ENCODE data around the gene MYOM3. TPM values are rescaled to one million over a fixed set of nuclear protein-coding genes. Genes with fewer than 3 reads are reported as not detected.

Gene MYOM3
- total and polyA plus RNA-seq, 2 of the 13 experiments (the other 11 are each of a cell fraction or from before 2014, with no cell fraction given) = 5.8 to 15.3 TPM

DNA sequence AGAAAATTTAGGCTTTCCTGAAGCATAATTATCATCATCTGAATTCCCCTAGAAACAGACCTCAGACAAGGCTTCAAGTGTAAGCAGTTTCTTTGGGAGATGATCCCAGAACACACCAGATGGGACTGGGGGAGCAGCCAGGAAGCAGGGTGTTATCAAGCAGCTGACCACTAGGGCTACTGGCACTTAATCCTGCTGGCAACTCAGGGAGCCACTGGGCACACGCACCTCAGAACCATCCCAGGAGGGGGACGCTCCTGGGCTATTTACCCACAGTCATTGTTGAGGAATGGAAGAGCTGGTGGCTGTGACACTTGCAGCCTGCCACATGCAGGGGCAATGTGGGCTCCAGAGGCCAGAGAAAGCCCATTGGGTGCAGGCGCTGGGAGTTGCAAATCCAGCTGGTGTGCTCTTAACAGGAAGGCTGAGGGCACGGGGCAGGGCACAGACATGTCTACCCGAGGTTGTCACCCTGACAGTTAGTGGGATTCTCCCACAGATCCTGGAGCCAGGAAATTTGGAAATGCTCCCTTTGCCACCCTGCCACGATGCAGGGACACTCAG, 46.1 kb upstream of the MYOM3 start:
- in situ Hi-C loops (cut with HindIII; ENCODE audit: extremely low pct_ligation_motif_present, low pct_unique_long_range_greater_than_20kb) (no loop called here), intact Hi-C loops (cut with micrococcal nuclease; ENCODE audit: unreplicated experiment) (no loop called here)
- H3K4me3 ChIP-seq (replicated peaks in 1 of 3; ENCODE audit: insufficient read depth in 1 of 3, low read depth in 2 of 3, low read length in 3 of 3) = no peak overlapping the region
- CTCF ChIA-PET (ENCODE audit: low intra/inter-chr PET ratio, low total read pairs) = interaction anchor here (0.5 kb wide), 1 partner anchor 383 kb away, joined by 3 read pairs; no protein-coding TSS in a partner anchor
- no peak for DNase-seq (ENCODE audit: low spot score)
- no TSS peak for BruUV-seq (replicated peaks)
- H4K20me1 ChIP-seq (ENCODE audit: insufficient read depth, low read length) = no peaks in the 10 kb centered on the region
- no peak overlapping the region for H3K27ac ChIP-seq (ENCODE audit: extremely low read length, insufficient read depth, low read length)
- H3K27me3 ChIP-seq (ENCODE audit: control insufficient read depth in 1 of 2, insufficient read depth in 2 of 2, low read length in 2 of 2) = no peaks in the 10 kb centered on the region
- no peaks in the 10 kb centered on the region for H3K79me2 ChIP-seq (ENCODE audit: insufficient read depth, low read length)
- FAIRE-seq = no peak
- H3K9ac ChIP-seq (ENCODE audit: insufficient read depth, low read depth, low read length) = no peak overlapping the region
- peak; percentile 68 for ATAC-seq
- no peak overlapping the region for H2AFZ ChIP-seq (ENCODE audit: low read length)
- H3K4me2 ChIP-seq (ENCODE audit: low read depth, low read length) = no peak overlapping the region
- H3K36me3 ChIP-seq (replicated peaks in 1 of 2; ENCODE audit: control insufficient read depth in 1 of 2, insufficient read depth in 2 of 2, low read length in 2 of 2) = peaks cover 2 to 14% of the 10 kb centered on the region in 2 experiments; a peak in 4 of 5 replicates
- H3K9me3 ChIP-seq (ENCODE audit: low read length) = no peaks in the 10 kb centered on the region
- POLR2A ChIA-PET = interaction anchor here (1.0 kb wide), 1 partner anchor 29 kb away, joined by 3 read pairs; no protein-coding TSS in a partner anchor
- H3K4me1 ChIP-seq (ENCODE audit: insufficient read depth, low read length) = peaks cover 13% of the 10 kb centered on the region
- 60% methylated on average over 1 of the region's 6 CpGs for WGBS (ENCODE audit: low lambda C conversion rate)
- TF ChIP-seq ZNF703 (CRISPR knock-in tag; IDR thresholded peaks at IDR 0.05; ENCODE audit: borderline replicate concordance) = no peak
- no peak for TF ChIP-seq RBM22 (optimal IDR thresholded peaks at IDR 0.05; ENCODE audit: low read length)
- TF ChIP-seq, protein P1, sequence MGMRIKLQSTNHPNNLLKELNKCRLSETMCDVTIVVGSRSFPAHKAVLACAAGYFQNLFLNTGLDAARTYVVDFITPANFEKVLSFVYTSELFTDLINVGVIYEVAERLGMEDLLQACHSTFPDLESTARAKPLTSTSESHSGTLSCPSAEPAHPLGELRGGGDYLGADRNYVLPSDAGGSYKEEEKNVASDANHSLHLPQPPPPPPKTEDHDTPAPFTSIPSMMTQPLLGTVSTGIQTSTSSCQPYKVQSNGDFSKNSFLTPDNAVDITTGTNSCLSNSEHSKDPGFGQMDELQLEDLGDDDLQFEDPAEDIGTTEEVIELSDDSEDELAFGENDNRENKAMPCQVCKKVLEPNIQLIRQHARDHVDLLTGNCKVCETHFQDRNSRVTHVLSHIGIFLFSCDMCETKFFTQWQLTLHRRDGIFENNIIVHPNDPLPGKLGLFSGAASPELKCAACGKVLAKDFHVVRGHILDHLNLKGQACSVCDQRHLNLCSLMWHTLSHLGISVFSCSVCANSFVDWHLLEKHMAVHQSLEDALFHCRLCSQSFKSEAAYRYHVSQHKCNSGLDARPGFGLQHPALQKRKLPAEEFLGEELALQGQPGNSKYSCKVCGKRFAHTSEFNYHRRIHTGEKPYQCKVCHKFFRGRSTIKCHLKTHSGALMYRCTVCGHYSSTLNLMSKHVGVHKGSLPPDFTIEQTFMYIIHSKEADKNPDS (CRISPR knock-in tag; IDR thresholded peaks at IDR 0.05) = no peak
- no peak for TF ChIP-seq RELA (CRISPR knock-in tag; IDR thresholded peaks at IDR 0.05)
- TF ChIP-seq ZNF660 (CRISPR knock-in tag; IDR thresholded peaks at IDR 0.05; ENCODE audit: borderline replicate concordance, low read depth) = no peak
- TF ChIP-seq ZNF569 (CRISPR knock-in tag; IDR thresholded peaks at IDR 0.05; ENCODE audit: borderline replicate concordance) = no peak
- no peak for TF ChIP-seq ZNF264 (CRISPR knock-in tag; IDR thresholded peaks at IDR 0.05)
- TF ChIP-seq FIP1L1 (IDR thresholded peaks at IDR 0.05; ENCODE audit: borderline replicate concordance, insufficient read depth, low read depth, low read length) = no peak
- TF ChIP-seq, protein P2, sequence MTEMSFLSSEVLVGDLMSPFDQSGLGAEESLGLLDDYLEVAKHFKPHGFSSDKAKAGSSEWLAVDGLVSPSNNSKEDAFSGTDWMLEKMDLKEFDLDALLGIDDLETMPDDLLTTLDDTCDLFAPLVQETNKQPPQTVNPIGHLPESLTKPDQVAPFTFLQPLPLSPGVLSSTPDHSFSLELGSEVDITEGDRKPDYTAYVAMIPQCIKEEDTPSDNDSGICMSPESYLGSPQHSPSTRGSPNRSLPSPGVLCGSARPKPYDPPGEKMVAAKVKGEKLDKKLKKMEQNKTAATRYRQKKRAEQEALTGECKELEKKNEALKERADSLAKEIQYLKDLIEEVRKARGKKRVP (CRISPR knock-in tag; IDR thresholded peaks at IDR 0.05) = no peak
- no peak for TF ChIP-seq MXD4 (CRISPR knock-in tag; IDR thresholded peaks at IDR 0.05)
- TF ChIP-seq, protein P3, sequence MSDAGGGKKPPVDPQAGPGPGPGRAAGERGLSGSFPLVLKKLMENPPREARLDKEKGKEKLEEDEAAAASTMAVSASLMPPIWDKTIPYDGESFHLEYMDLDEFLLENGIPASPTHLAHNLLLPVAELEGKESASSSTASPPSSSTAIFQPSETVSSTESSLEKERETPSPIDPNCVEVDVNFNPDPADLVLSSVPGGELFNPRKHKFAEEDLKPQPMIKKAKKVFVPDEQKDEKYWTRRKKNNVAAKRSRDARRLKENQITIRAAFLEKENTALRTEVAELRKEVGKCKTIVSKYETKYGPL (CRISPR knock-in tag; IDR thresholded peaks at IDR 0.05) = no peak
- TF ChIP-seq MTF1 (CRISPR knock-in tag; IDR thresholded peaks at IDR 0.05) = no peak
- TF ChIP-seq, protein P4, sequence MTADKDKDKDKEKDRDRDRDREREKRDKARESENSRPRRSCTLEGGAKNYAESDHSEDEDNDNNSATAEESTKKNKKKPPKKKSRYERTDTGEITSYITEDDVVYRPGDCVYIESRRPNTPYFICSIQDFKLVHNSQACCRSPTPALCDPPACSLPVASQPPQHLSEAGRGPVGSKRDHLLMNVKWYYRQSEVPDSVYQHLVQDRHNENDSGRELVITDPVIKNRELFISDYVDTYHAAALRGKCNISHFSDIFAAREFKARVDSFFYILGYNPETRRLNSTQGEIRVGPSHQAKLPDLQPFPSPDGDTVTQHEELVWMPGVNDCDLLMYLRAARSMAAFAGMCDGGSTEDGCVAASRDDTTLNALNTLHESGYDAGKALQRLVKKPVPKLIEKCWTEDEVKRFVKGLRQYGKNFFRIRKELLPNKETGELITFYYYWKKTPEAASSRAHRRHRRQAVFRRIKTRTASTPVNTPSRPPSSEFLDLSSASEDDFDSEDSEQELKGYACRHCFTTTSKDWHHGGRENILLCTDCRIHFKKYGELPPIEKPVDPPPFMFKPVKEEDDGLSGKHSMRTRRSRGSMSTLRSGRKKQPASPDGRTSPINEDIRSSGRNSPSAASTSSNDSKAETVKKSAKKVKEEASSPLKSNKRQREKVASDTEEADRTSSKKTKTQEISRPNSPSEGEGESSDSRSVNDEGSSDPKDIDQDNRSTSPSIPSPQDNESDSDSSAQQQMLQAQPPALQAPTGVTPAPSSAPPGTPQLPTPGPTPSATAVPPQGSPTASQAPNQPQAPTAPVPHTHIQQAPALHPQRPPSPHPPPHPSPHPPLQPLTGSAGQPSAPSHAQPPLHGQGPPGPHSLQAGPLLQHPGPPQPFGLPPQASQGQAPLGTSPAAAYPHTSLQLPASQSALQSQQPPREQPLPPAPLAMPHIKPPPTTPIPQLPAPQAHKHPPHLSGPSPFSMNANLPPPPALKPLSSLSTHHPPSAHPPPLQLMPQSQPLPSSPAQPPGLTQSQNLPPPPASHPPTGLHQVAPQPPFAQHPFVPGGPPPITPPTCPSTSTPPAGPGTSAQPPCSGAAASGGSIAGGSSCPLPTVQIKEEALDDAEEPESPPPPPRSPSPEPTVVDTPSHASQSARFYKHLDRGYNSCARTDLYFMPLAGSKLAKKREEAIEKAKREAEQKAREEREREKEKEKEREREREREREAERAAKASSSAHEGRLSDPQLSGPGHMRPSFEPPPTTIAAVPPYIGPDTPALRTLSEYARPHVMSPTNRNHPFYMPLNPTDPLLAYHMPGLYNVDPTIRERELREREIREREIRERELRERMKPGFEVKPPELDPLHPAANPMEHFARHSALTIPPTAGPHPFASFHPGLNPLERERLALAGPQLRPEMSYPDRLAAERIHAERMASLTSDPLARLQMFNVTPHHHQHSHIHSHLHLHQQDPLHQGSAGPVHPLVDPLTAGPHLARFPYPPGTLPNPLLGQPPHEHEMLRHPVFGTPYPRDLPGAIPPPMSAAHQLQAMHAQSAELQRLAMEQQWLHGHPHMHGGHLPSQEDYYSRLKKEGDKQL (CRISPR knock-in tag; IDR thresholded peaks at IDR 0.05; ENCODE audit: low read depth) = no peak
- TF ChIP-seq ZZZ3 (CRISPR knock-in tag; IDR thresholded peaks at IDR 0.05; ENCODE audit: borderline replicate concordance) = no peak
- TF ChIP-seq RORA (CRISPR knock-in tag; IDR thresholded peaks at IDR 0.05) = no peak

All from HepG2 (cell line).